Measurements from ENCODE around the gene CGNL1. TPM values are rescaled to one million over a fixed set of nuclear protein-coding genes. Genes with fewer than 3 reads are reported as not detected.
A peak's percentile ranks its signal among the peaks of the same experiment; 100 is the strongest.

The CGNL1 gene
- total RNA-seq, 1 donor from 2014 or later: 11.0 TPM

DNA sequence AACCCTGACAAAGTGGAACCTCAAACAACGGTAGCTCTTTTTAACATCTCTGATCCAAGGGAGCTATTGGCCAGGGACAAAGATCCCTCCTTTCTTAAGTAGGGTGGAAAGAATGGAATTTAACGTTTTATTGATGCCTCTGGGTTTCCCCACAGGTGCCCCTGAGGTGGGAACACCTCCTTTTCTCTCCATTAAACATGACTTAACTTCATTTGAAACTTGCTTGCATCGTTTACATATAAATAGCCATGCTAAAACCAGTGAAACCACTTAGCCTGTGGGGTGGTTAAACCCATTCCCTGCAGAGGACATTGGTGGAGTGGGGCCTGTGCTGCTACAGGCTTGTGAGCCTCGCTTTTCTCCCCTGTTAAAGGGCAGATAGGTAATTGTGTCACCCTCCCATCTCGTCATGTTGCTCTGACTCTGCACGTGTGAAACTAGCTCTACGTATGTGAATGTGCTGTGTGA is 9.7 kb downstream of the CGNL1 start:
- H2AFZ ChIP-seq (ENCODE audit: low read depth, low read length): no peak overlapping the region
- Mint-ChIP-seq H3K27me3 (ENCODE audit: low read depth, unreplicated experiment) (no peaks in the 10 kb centered on the region), H3K4me1 (ENCODE audit: low read depth, unreplicated experiment) (peaks cover 18% of the 10 kb centered on the region), H3K9me3 (ENCODE audit: unreplicated experiment) (no peaks in the 10 kb centered on the region), H3K27ac (ENCODE audit: unreplicated experiment) (no peak overlapping the region), H3K36me3 (ENCODE audit: low read depth, unreplicated experiment) (peaks cover 3% of the 10 kb centered on the region), H3K4me3 (ENCODE audit: unreplicated experiment) (no peak overlapping the region)
- DNase-seq (ENCODE audit: low read depth): no peak
- H3K9me3 ChIP-seq (ENCODE audit: insufficient read depth, low read depth, low read length): no peaks in the 10 kb centered on the region
- H3K9ac ChIP-seq (ENCODE audit: low read length): no peak overlapping the region
- no peaks in the 10 kb centered on the region for H3K27me3 ChIP-seq (ENCODE audit: insufficient read depth, low read length)
- H3K79me2 ChIP-seq (ENCODE audit: insufficient read depth, low read length): no peaks in the 10 kb centered on the region
- FAIRE-seq: no peak
- no peak for TF ChIP-seq EZH2 (IDR thresholded peaks at IDR 0.05; ENCODE audit: insufficient read depth, low read length)
- TF ChIP-seq, protein P1, sequence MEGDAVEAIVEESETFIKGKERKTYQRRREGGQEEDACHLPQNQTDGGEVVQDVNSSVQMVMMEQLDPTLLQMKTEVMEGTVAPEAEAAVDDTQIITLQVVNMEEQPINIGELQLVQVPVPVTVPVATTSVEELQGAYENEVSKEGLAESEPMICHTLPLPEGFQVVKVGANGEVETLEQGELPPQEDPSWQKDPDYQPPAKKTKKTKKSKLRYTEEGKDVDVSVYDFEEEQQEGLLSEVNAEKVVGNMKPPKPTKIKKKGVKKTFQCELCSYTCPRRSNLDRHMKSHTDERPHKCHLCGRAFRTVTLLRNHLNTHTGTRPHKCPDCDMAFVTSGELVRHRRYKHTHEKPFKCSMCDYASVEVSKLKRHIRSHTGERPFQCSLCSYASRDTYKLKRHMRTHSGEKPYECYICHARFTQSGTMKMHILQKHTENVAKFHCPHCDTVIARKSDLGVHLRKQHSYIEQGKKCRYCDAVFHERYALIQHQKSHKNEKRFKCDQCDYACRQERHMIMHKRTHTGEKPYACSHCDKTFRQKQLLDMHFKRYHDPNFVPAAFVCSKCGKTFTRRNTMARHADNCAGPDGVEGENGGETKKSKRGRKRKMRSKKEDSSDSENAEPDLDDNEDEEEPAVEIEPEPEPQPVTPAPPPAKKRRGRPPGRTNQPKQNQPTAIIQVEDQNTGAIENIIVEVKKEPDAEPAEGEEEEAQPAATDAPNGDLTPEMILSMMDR (IDR thresholded peaks at IDR 0.05; ENCODE audit: insufficient read depth, low read depth, low read length): no peak
- H3K4me3 ChIP-seq (ENCODE audit: insufficient read depth, low read depth, low read length): no peak overlapping the region
- H3K4me1 ChIP-seq (ENCODE audit: insufficient read depth, low read length): peaks cover 13% of the 10 kb centered on the region
- H3K36me3 ChIP-seq (ENCODE audit: insufficient read depth, low read length): no peaks in the 10 kb centered on the region
- H4K20me1 ChIP-seq (ENCODE audit: insufficient read depth, low read length): no peaks in the 10 kb centered on the region
- no peak overlapping the region for H3K27ac ChIP-seq (ENCODE audit: low read depth, low read length)
- no peak overlapping the region for H3K4me2 ChIP-seq (ENCODE audit: low read length)

DNA sequence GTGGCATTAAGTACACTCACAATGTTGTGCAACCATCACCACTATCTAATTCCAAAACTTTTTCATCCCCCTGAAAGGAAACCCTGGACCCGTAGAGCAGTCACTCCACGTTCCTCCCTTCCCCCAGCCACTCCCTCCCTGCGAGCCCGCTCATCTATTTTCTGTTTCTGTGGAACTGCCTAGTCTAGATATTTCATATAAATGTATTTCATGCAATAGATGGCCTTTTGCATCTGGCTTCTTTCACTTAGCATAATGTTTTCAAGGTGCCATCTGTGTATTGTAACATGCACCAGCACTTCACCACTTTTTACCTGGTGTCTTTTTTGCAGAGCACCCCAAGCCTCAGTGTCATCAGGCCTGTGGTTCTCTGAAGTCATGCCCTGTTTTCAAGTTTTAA is 10.7 kb downstream of the CGNL1 start:
- Histone ChIP-seq H3K4me1 (ENCODE audit: insufficient read depth, low read length) (peaks cover 13% of the 10 kb centered on the region), H3K36me3 (ENCODE audit: insufficient read depth, low read length) (no peaks in the 10 kb centered on the region), H4K20me1 (ENCODE audit: insufficient read depth, low read length) (no peaks in the 10 kb centered on the region), H3K27me3 (ENCODE audit: insufficient read depth, low read length) (no peaks in the 10 kb centered on the region), H3K4me2 (ENCODE audit: low read length) (no peak overlapping the region), H3K27ac (ENCODE audit: low read depth, low read length) (no peak overlapping the region), H2AFZ (ENCODE audit: low read depth, low read length) (no peak overlapping the region), H3K4me3 (ENCODE audit: insufficient read depth, low read depth, low read length) (no peak overlapping the region), H3K9me3 (ENCODE audit: insufficient read depth, low read depth, low read length) (no peaks in the 10 kb centered on the region), H3K79me2 (ENCODE audit: insufficient read depth, low read length) (no peaks in the 10 kb centered on the region), H3K9ac (ENCODE audit: low read length) (no peak overlapping the region)
- no peaks in the 10 kb centered on the region for H3K9me3 Mint-ChIP-seq (ENCODE audit: unreplicated experiment)
- no peaks in the 10 kb centered on the region for H3K27me3 Mint-ChIP-seq (ENCODE audit: low read depth, unreplicated experiment)
- H3K27ac Mint-ChIP-seq (ENCODE audit: unreplicated experiment): no peak overlapping the region
- H3K4me1 Mint-ChIP-seq (ENCODE audit: low read depth, unreplicated experiment): peaks cover 18% of the 10 kb centered on the region
- DNase-seq (ENCODE audit: low read depth) (no peak), FAIRE-seq (no peak)
- TF ChIP-seq, protein P1 (IDR thresholded peaks at IDR 0.05; ENCODE audit: insufficient read depth, low read depth, low read length): no peak
- no peak for TF ChIP-seq EZH2 (IDR thresholded peaks at IDR 0.05; ENCODE audit: insufficient read depth, low read length)
- H3K36me3 Mint-ChIP-seq (ENCODE audit: low read depth, unreplicated experiment): peaks cover 3% of the 10 kb centered on the region
- H3K4me3 Mint-ChIP-seq (ENCODE audit: unreplicated experiment): no peak overlapping the region

DNA sequence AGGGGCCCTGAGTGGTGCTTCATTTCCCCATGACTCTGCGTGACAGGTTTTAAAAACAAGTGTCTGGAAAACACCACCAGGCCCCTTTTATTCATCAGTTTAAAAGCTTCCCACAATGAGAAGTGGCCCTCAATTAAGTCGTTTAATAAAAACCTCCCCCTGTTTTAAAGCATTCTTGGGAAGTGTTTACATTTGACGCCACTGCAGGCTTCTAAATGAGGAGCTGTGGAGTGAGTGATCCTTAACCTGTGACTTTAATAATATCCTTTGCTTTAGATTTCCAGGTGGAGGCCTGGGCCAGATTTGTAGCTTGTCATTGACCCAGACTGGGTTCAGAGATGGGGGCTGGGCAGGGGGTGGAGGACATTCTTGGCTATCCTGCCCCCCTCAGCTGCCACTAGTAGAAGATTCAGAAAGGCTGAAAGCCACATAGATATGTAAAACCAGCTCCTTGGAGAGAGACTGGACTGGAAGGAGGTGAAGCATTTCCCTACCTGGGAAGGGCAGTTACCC is 11.3 kb downstream of the CGNL1 start:
- H3K4me1 Mint-ChIP-seq (ENCODE audit: low read depth, unreplicated experiment): peaks cover 22% of the 10 kb centered on the region
- TF ChIP-seq, protein P1 (IDR thresholded peaks at IDR 0.05; ENCODE audit: insufficient read depth, low read depth, low read length): no peak
- TF ChIP-seq EZH2 (IDR thresholded peaks at IDR 0.05; ENCODE audit: insufficient read depth, low read length): no peak
- Histone ChIP-seq H3K9me3 (ENCODE audit: insufficient read depth, low read depth, low read length) (no peaks in the 10 kb centered on the region), H3K36me3 (ENCODE audit: insufficient read depth, low read length) (no peaks in the 10 kb centered on the region), H3K4me2 (ENCODE audit: low read length) (no peak overlapping the region), H3K4me3 (ENCODE audit: insufficient read depth, low read depth, low read length) (no peak overlapping the region), H3K27me3 (ENCODE audit: insufficient read depth, low read length) (no peaks in the 10 kb centered on the region), H3K79me2 (ENCODE audit: insufficient read depth, low read length) (no peaks in the 10 kb centered on the region), H3K9ac (ENCODE audit: low read length) (no peak overlapping the region), H4K20me1 (ENCODE audit: insufficient read depth, low read length) (no peaks in the 10 kb centered on the region), H3K27ac (ENCODE audit: low read depth, low read length) (no peak overlapping the region), H2AFZ (ENCODE audit: low read depth, low read length) (no peak overlapping the region), H3K4me1 (ENCODE audit: insufficient read depth, low read length) (peaks cover 13% of the 10 kb centered on the region)
- FAIRE-seq: no peak
- peak overlapping the region; percentile 81 for H3K27ac Mint-ChIP-seq (ENCODE audit: unreplicated experiment)
- H3K27me3 Mint-ChIP-seq (ENCODE audit: low read depth, unreplicated experiment): no peaks in the 10 kb centered on the region
- H3K36me3 Mint-ChIP-seq (ENCODE audit: low read depth, unreplicated experiment): peaks cover 3% of the 10 kb centered on the region
- DNase-seq (ENCODE audit: low read depth): no peak
- no peaks in the 10 kb centered on the region for H3K9me3 Mint-ChIP-seq (ENCODE audit: unreplicated experiment)
- no peak overlapping the region for H3K4me3 Mint-ChIP-seq (ENCODE audit: unreplicated experiment)

Measured in astrocyte (in vitro differentiated cells and primary cell).